Left cardiac atrium (tissue), 4 donors: ENCODE results near the gene LOXL1. TPM values are rescaled to one million over a fixed set of nuclear protein-coding genes. Genes with fewer than 3 reads are reported as not detected.
"Not testable (repeated sequence)": the region's sequence is repeated elsewhere in the genome, so short reads cannot be mapped to it uniquely, and the experiment has no call there.

Experiments
- ATAC-seq, 2 donors: fragments of 200-7000 bp; cut with Tn5 transposase; one replicate each; pipeline ENCODE4 v1.9.1; 2020; ENCODE audit warnings: mild to moderate bottlenecking in 2 of 2, moderate library complexity in 2 of 2
- DNase-seq: peaks from one replicate; pipeline ENCODE4 v3.0.0-alpha.2; 2020
- intact Hi-C, 2 donors: fragments of 100-400 bp; cut with DNase I; formaldehyde crosslinking; loops; one replicate each; pipeline versions ENCODE4 v1.14.1 to v1.15.1; 2022 to 2023
- total RNA-seq, 2 donors: library from RNA; stranded (reverse); fragmentation: NEBNext Ultra II Directional; extraction: Animal tissue kit (Norgen Biotek cat#: 25700); gene quantifications; one replicate each; pipeline ENCODE4 v1.2.1, GENCODE V29; 2021
- donor health status: DM: no; HTN: yes; CAD: no.
- donor health status: DM: no; HTN: yes; CAD: no; lungs with severe emphysema.
- donor health status: DM: yes; HTN: yes; CAD: no.
- donor health status: Dilated cardiomyopathy.

Gene LOXL1
- total RNA-seq, 2 donors from 2014 or later = 12.0 to 31.5 TPM

GRCh38 chr15:73957785-73958184, 31.5 kb downstream of the LOXL1 start:
- no peak for ATAC-seq
- DNase-seq = no peak
- intact Hi-C loops = no loop called here

GRCh38 chr15:73959012-73959581, 32.8 kb downstream of the LOXL1 start:
- intact Hi-C loops = no loop called here
- no peak for DNase-seq

GRCh38 chr15:73959801-73960200, 33.5 kb downstream of the LOXL1 start:
- no peak for DNase-seq
- no peak for ATAC-seq
- intact Hi-C loops = loop anchor here in 1 of 2 donors (10.0 kb wide), 1 partner anchor 65 kb away; no protein-coding TSS in a partner anchor

More at GRCh38 chr15:73959012-73959581, 32.8 kb downstream of the LOXL1 start:
- ATAC-seq = no peak

- intact Hi-C loops = loop anchor here in 1 of 2 donors (10.0 kb wide), 1 partner anchor 66 kb away; no protein-coding TSS in a partner anchor
- not testable (repeated sequence) for DNase-seq, ATAC-seq
These were observed 34.3 kb downstream of the LOXL1 start for GRCh38 chr15:73960472-73961070.

- intact Hi-C loops = loop anchor here in 1 of 2 donors (10.0 kb wide), 1 partner anchor 68 kb away; no protein-coding TSS in a partner anchor
- ATAC-seq (no peak), DNase-seq (no peak)
These were observed 36.2 kb downstream of the LOXL1 start for GRCh38 chr15:73962433-73962832.

- intact Hi-C loops = loop anchor here in 1 of 2 donors (10.0 kb wide), 1 partner anchor 70 kb away; no protein-coding TSS in a partner anchor
- peak; percentile 89 to 94 for ATAC-seq
- peak; percentile 83 for DNase-seq
These were observed 38.5 kb downstream of the LOXL1 start for GRCh38 chr15:73964736-73965093.

- ATAC-seq (peak; percentile 7 to 40), DNase-seq (no peak)
- intact Hi-C loops = loop anchor here in 1 of 2 donors (10.0 kb wide), 1 partner anchor 70 kb away; no protein-coding TSS in a partner anchor
These were observed 39.0 kb downstream of the LOXL1 start for GRCh38 chr15:73965094-73965757.

GRCh38 chr15:73965758-73966113, 39.5 kb downstream of the LOXL1 start:
- intact Hi-C loops = loop anchor here in 1 of 2 donors (10.0 kb wide), 1 partner anchor 71 kb away; no protein-coding TSS in a partner anchor
- ATAC-seq = no peak
- no peak for DNase-seq

- DNase-seq = no peak
- intact Hi-C loops = loop anchor here in 1 of 2 donors (10.0 kb wide), 1 partner anchor 74 kb away; no protein-coding TSS in a partner anchor
- no peak for ATAC-seq
These were observed 42.2 kb downstream of the LOXL1 start for GRCh38 chr15:73968461-73968860.

- ATAC-seq (no peak), DNase-seq (no peak)
- intact Hi-C loops = loop anchor here in 1 of 2 donors (10.0 kb wide), 1 partner anchor 74 kb away; no protein-coding TSS in a partner anchor
These were observed 43.0 kb downstream of the LOXL1 start for GRCh38 chr15:73969151-73969759.

GRCh38 chr15:73972984-73973682, 46.9 kb downstream of the LOXL1 start:
- peak; percentile 91 to 93 for ATAC-seq
- intact Hi-C loops = loop anchor here (1.0 to 10.0 kb wide), 3 partner anchors 62 to 332 kb away; no protein-coding TSS in a partner anchor
- DNase-seq = peak; percentile 89

GRCh38 chr15:73973683-73974200, 47.5 kb downstream of the LOXL1 start:
- intact Hi-C loops = loop anchor here (1.0 to 10.0 kb wide), 3 partner anchors 61 to 331 kb away; no protein-coding TSS in a partner anchor
- DNase-seq, ATAC-seq: not testable (repeated sequence)

- DNase-seq, ATAC-seq: not testable (repeated sequence)
- intact Hi-C loops = loop anchor here (10.0 kb wide), 2 partner anchors 59 to 329 kb away; no protein-coding TSS in a partner anchor
These were observed 49.3 kb downstream of the LOXL1 start for GRCh38 chr15:73975440-73976125.

GRCh38 chr15:73978896-73979295, 52.6 kb downstream of the LOXL1 start:
- intact Hi-C loops = loop anchor here (10.0 kb wide), 2 partner anchors 56 to 326 kb away; no protein-coding TSS in a partner anchor
- no peak for DNase-seq

GRCh38 chr15:73979636-73980035, 53.4 kb downstream of the LOXL1 start:
- ATAC-seq (no peak), DNase-seq (no peak)
- intact Hi-C loops = loop anchor here (10.0 kb wide), 2 partner anchors 55 to 325 kb away; no protein-coding TSS in a partner anchor

More at GRCh38 chr15:73978896-73979295, 52.6 kb downstream of the LOXL1 start:
- ATAC-seq = no peak

- ATAC-seq (peak; percentile 1 to 3), DNase-seq (no peak)
- intact Hi-C loops = no loop called here
These were observed 55.5 kb downstream of the LOXL1 start for GRCh38 chr15:73981761-73982221.

- peak; percentile 92 for DNase-seq
- ATAC-seq = peak; percentile 91 to 92
- intact Hi-C loops = no loop called here
These were observed 56.1 kb downstream of the LOXL1 start for GRCh38 chr15:73982222-73982962.
